Measurements from ENCODE around the gene FZD2.

FZD2 gene

GRCh38 chr17:44598932-44599297 lies 41.6 kb downstream of the FZD2 start:
- Histone ChIP-seq H3K4me3 (no peak overlapping the region), H3K27ac (peak overlapping the region in 1 of 2 donors; percentile 89)
- TF ChIP-seq CTCF (IDR thresholded peaks at IDR 0.05) = no peak
- DNase-seq (ENCODE audit: low spot score) = no peak

GRCh38 chr17:44599298-44600175 lies 42.3 kb downstream of the FZD2 start:
- TF ChIP-seq CTCF (IDR thresholded peaks at IDR 0.05) = no peak
- Histone ChIP-seq H3K27ac (peak overlapping the region; percentile 74 to 89), H3K4me3 (no peak overlapping the region)
- peak; percentile 92 for DNase-seq (ENCODE audit: low spot score)

- no peak overlapping the region for H3K27ac ChIP-seq
- no peak for DNase-seq (ENCODE audit: low spot score)
- no peak for TF ChIP-seq CTCF (IDR thresholded peaks at IDR 0.05)
- no peak overlapping the region for H3K4me3 ChIP-seq
Measured at GRCh38 chr17:44601539-44601938, 44.3 kb downstream of the FZD2 start.

GRCh38 chr17:44601973-44602372 lies 44.7 kb downstream of the FZD2 start:
- TF ChIP-seq CTCF (IDR thresholded peaks at IDR 0.05) = no peak
- no peak for DNase-seq (ENCODE audit: low spot score)
- Histone ChIP-seq H3K4me3 (no peak overlapping the region), H3K27ac (no peak overlapping the region)

- Histone ChIP-seq H3K4me3 (no peak overlapping the region), H3K27ac (no peak overlapping the region)
- no peak for TF ChIP-seq CTCF (IDR thresholded peaks at IDR 0.05)
- DNase-seq (ENCODE audit: low spot score) = no peak
Measured at GRCh38 chr17:44602390-44602789, 45.1 kb downstream of the FZD2 start.

- no peak for DNase-seq (ENCODE audit: low spot score)
- H3K4me3 ChIP-seq = no peak overlapping the region
- TF ChIP-seq CTCF (IDR thresholded peaks at IDR 0.05) = no peak
- no peak overlapping the region for H3K27ac ChIP-seq
Measured at GRCh38 chr17:44602970-44603369, 45.7 kb downstream of the FZD2 start.

GRCh38 chr17:44604116-44604761 lies 47.0 kb downstream of the FZD2 start:
- TF ChIP-seq CTCF (IDR thresholded peaks at IDR 0.05) = no peak
- no peak overlapping the region for H3K27ac ChIP-seq
- no peak overlapping the region for H3K4me3 ChIP-seq
- no peak for DNase-seq (ENCODE audit: low spot score)
